ENCODE data around the gene MICAL3. TPM values are rescaled to one million over a fixed set of nuclear protein-coding genes. Genes with fewer than 3 reads are reported as not detected.

Gene MICAL3
- total RNA-seq, 1 donor from 2014 or later: 33.6 TPM

DNA sequence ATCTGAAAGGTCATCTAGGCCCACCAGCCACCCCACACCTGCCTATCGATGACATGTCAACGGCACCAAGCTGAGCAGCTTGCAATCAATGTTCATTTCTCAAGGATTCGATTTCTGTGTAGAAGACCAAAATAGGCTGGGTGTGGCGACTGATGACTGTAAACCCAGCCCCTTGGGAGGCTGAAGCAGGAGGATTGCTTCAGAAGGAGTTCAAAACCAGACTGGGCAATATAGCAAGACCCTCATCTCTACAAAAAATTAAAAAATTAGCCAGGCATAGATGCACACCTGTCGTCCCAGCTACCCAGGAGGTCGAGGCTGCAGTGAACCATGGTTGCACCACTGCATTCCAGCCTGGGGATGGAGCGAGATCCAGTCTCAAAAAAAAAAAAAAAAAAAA, 108.7 kb downstream of the MICAL3 start:
- Histone ChIP-seq H3K4me1 (peaks cover 26% of the 10 kb centered on the region), H3K9ac (no peak overlapping the region), H3K79me2 (ENCODE audit: low read depth) (peaks cover 51% of the 10 kb centered on the region), H3K9me3 (ENCODE audit: low read depth) (no peaks in the 10 kb centered on the region), H2AFZ (replicated peaks) (no peak overlapping the region), H3K27ac (no peak overlapping the region), H3K4me3 (no peak overlapping the region), H4K20me1 (ENCODE audit: low read depth) (peaks cover 84% of the 10 kb centered on the region), H3F3A (ENCODE audit: low read depth) (peaks cover 11% of the 10 kb centered on the region), H3K4me2 (no peak overlapping the region), H3K27me3 (no peaks in the 10 kb centered on the region), H3K36me3 (no peaks in the 10 kb centered on the region)
- Mint-ChIP-seq H3K4me1 (peaks cover 34% of the 10 kb centered on the region), H3K36me3 (no peaks in the 10 kb centered on the region), H3K9me3 (no peaks in the 10 kb centered on the region), H3K4me3 (no peak overlapping the region), H3K27ac (no peak overlapping the region), H3K27me3 (ENCODE audit: insufficient read depth, low read depth) (peaks cover 2% of the 10 kb centered on the region)
- TF ChIP-seq EZH2phosphoT487 (IDR thresholded peaks at IDR 0.05) (no peak), EZH2 (IDR thresholded peaks at IDR 0.05) (no peak), CTCF (IDR thresholded peaks at IDR 0.05) (no peak)
- no peak for DNase-seq (ENCODE audit: low spot score)

- no peaks in the 10 kb centered on the region for H3K27me3 ChIP-seq
- H3K36me3 Mint-ChIP-seq: no peaks in the 10 kb centered on the region
- no peak overlapping the region for H3K27ac ChIP-seq
- H3K79me2 ChIP-seq (ENCODE audit: low read depth): peaks cover 51% of the 10 kb centered on the region
- peaks cover 16% of the 10 kb centered on the region for H3F3A ChIP-seq (ENCODE audit: low read depth)
- TF ChIP-seq CTCF (IDR thresholded peaks at IDR 0.05): no peak
- TF ChIP-seq EZH2 (IDR thresholded peaks at IDR 0.05): no peak
- TF ChIP-seq EZH2phosphoT487 (IDR thresholded peaks at IDR 0.05): no peak
- H3K9me3 ChIP-seq (ENCODE audit: low read depth): no peaks in the 10 kb centered on the region
- H3K27ac Mint-ChIP-seq: no peak overlapping the region
- no peak overlapping the region for H3K4me3 Mint-ChIP-seq
- H3K27me3 Mint-ChIP-seq (ENCODE audit: insufficient read depth, low read depth): peaks cover 2% of the 10 kb centered on the region
- no peak overlapping the region for H3K4me2 ChIP-seq
- H3K36me3 ChIP-seq: no peaks in the 10 kb centered on the region
- H4K20me1 ChIP-seq (ENCODE audit: low read depth): peaks cover 85% of the 10 kb centered on the region
- no peak overlapping the region for H3K9ac ChIP-seq
- H3K4me3 ChIP-seq: no peak overlapping the region
- no peak overlapping the region for H2AFZ ChIP-seq (replicated peaks)
- no peaks in the 10 kb centered on the region for H3K9me3 Mint-ChIP-seq
- DNase-seq (ENCODE audit: low spot score): no peak
- peaks cover 34% of the 10 kb centered on the region for H3K4me1 Mint-ChIP-seq
- peaks cover 30% of the 10 kb centered on the region for H3K4me1 ChIP-seq
Observed at GRCh38 chr22:17915188-17915587, 109.2 kb downstream of the MICAL3 start.

DNA sequence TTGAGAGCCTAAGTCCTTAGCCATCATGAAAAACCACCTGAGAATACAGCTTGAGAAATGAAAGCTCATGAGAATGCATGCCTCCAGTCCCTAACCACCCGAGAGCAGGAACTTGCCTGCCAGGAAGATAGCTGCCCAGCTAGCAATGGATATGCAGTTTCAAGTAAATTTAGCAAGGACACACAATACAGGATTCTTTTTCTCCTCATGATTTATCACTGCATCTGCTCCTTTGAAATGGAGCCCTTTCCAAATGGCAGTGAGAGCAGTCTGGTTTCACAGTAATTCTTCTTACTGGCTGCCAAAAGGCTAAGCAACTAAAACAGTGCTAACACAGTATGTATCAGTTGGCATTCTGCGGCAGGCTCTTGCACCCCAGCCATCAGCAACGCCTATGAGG, 109.9 kb downstream of the MICAL3 start:
- peaks cover 85% of the 10 kb centered on the region for H4K20me1 ChIP-seq (ENCODE audit: low read depth)
- Mint-ChIP-seq H3K9me3 (no peaks in the 10 kb centered on the region), H3K27ac (no peak overlapping the region), H3K4me3 (no peak overlapping the region), H3K4me1 (peaks cover 37% of the 10 kb centered on the region), H3K36me3 (no peaks in the 10 kb centered on the region), H3K27me3 (ENCODE audit: insufficient read depth, low read depth) (peaks cover 2% of the 10 kb centered on the region)
- no peaks in the 10 kb centered on the region for H3K36me3 ChIP-seq
- H3K79me2 ChIP-seq (ENCODE audit: low read depth): peaks cover 53% of the 10 kb centered on the region
- no peak overlapping the region for H3K9ac ChIP-seq
- no peak overlapping the region for H3K4me2 ChIP-seq
- H3K4me3 ChIP-seq: no peak overlapping the region
- no peak overlapping the region for H2AFZ ChIP-seq (replicated peaks)
- H3K4me1 ChIP-seq: peaks cover 26% of the 10 kb centered on the region
- peaks cover 20% of the 10 kb centered on the region for H3F3A ChIP-seq (ENCODE audit: low read depth)
- no peaks in the 10 kb centered on the region for H3K27me3 ChIP-seq
- no peak overlapping the region for H3K27ac ChIP-seq
- DNase-seq (ENCODE audit: low spot score): no peak
- H3K9me3 ChIP-seq (ENCODE audit: low read depth): no peaks in the 10 kb centered on the region
- TF ChIP-seq EZH2 (IDR thresholded peaks at IDR 0.05): no peak
- no peak for TF ChIP-seq EZH2phosphoT487 (IDR thresholded peaks at IDR 0.05)
- no peak for TF ChIP-seq CTCF (IDR thresholded peaks at IDR 0.05)

Data from neural progenitor cell (in vitro differentiated cells).